Activated CD4-positive, alpha-beta T cell treated with anti-CD3 and anti-CD28 coated beads, Interleukin-2, amount 10 ng/mL, durations not matched to agents 24 days and 14 days (primary cell): Measurements from ENCODE around the gene HMG20B. TPM values are rescaled to one million over a fixed set of nuclear protein-coding genes. Genes with fewer than 3 reads are reported as not detected.

Experiments
- DNase-seq: peaks from one replicate; pipeline ENCODE4 v3.0.0; 2022
- H3K27ac Mint-ChIP-seq: one replicate; pipeline ENCODE4 v1.8.0; 2022; ENCODE audit warnings: mild to moderate bottlenecking, mixed read lengths
- H3K27me3 Mint-ChIP-seq: one replicate; pipeline ENCODE4 v1.8.0; 2022; ENCODE audit warnings: mixed read lengths
- H3K36me3 Mint-ChIP-seq: one replicate; pipeline ENCODE4 v1.8.0; 2022; ENCODE audit warnings: low read depth, mild to moderate bottlenecking, mixed read lengths
- H3K4me1 Mint-ChIP-seq: one replicate; pipeline ENCODE4 v1.8.0; 2021; ENCODE audit warnings: mixed read lengths
- H3K4me3 Mint-ChIP-seq: one replicate; pipeline ENCODE4 v1.8.0; 2022; ENCODE audit warnings: mild to moderate bottlenecking, moderate library complexity, mixed read lengths
- H3K9me3 Mint-ChIP-seq: one replicate; pipeline ENCODE4 v1.8.0; 2021; ENCODE audit warnings: mixed read lengths
- intact Hi-C: fragments of 100-400 bp; cut with micrococcal nuclease; formaldehyde crosslinking; loops from one replicate; pipeline ENCODE4 v1.15.1; 2023
- total RNA-seq: library from RNA; stranded (reverse); gene quantifications from 2 replicates; pipeline ENCODE4 v1.2.3, GENCODE V29; 2022

Gene HMG20B
- total RNA-seq, 1 donor from 2014 or later: 59.3 TPM

GRCh38 chr19:3617463-3617862 lies 44.7 kb downstream of the HMG20B start:
- peaks cover 12% of the 10 kb centered on the region for H3K36me3 Mint-ChIP-seq
- intact Hi-C loops: no loop called here
- peaks cover 5% of the 10 kb centered on the region for H3K4me1 Mint-ChIP-seq
- peak; percentile 78 for DNase-seq
- no peaks in the 10 kb centered on the region for H3K27me3 Mint-ChIP-seq
- no peak overlapping the region for H3K4me3 Mint-ChIP-seq
- no peaks in the 10 kb centered on the region for H3K9me3 Mint-ChIP-seq
- H3K27ac Mint-ChIP-seq: peak overlapping the region; percentile 63

DNA sequence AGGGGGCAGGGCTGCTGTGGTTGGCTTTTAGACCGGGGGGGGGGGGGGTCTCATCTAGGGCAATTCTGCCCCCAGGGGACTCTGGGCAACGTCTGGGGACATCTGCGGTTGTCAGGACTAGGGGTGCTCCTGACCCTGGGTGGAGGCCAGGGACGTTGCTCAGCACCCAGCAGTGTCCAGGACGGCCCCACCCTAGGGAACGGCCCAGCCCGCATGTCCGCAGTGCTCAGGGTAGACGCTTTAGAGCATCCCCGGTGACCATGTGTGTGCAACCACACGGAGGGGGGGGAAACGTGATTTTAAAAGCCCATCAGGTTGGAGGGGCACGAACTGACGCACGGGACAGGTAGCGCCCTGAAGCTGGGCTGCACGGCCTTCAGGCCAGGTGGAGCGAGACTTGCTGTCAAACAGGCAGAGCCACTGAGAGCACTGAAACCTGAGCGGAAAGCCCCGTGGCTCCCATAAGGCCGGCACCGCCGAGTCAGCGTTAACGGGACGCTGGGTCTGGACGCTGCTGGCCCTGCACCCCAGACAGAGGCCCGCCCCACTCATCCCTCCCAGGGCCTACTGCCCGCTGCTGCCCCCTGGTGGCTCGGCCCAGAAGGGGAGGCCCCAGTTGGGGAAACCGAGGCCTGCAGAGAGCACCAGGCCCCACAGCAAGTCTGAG lies 45.5 kb downstream of the HMG20B start:
- no peak overlapping the region for H3K27ac Mint-ChIP-seq
- H3K36me3 Mint-ChIP-seq: peaks cover 12% of the 10 kb centered on the region
- intact Hi-C loops: loop anchor here (1.0 kb wide), 1 partner anchor 73 kb away; no protein-coding TSS in a partner anchor
- H3K27me3 Mint-ChIP-seq: no peaks in the 10 kb centered on the region
- H3K4me3 Mint-ChIP-seq: no peak overlapping the region
- peaks cover 5% of the 10 kb centered on the region for H3K4me1 Mint-ChIP-seq
- H3K9me3 Mint-ChIP-seq: no peaks in the 10 kb centered on the region
- peak; percentile 87 for DNase-seq

DNA sequence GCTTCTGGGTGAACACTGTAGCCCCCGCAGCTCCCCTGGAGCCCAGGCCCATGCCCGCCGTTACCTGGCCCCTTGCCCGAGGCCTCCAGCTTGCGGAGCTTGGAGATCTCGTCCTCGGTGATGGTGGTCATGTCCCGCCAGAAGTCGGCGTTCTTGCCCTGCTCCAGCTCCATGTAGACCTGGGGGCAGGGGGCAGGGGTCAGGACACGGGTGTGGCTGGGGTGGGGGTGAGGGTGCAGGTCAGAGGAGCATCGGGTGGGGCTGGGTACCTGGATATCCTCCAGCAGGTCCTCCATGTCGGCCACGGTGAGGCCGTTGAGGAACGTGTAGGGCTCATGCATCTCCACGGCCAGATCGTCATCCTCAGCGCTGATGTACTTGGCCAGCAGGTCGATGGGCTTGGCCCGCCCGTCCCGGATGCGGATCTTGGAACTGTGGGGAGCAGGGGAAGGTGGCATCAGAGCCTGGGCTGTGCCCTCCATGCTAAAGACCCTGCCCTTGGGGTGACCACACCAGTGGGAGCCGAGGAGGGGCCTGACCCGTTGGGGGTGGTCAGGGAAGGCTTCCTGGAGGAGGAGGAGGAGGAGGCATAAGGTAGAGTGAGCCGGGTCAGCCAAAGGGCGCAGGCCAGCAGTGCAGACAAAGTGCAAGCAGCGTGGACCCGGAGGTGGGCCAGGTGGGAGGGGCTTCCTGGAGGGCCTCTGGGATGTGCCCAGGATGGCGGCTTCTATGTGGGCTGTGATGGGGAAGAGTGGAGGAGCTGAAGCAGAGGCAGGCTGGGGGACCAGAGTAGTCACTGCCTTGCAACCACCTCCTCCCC lies 46.3 kb downstream of the HMG20B start:
- Mint-ChIP-seq H3K4me1 (peaks cover 5% of the 10 kb centered on the region), H3K27me3 (no peaks in the 10 kb centered on the region), H3K36me3 (peaks cover 12% of the 10 kb centered on the region), H3K27ac (no peak overlapping the region), H3K4me3 (no peak overlapping the region), H3K9me3 (no peaks in the 10 kb centered on the region)
- intact Hi-C loops: loop anchor here (1.0 kb wide), 1 partner anchor 74 kb away; no protein-coding TSS in a partner anchor
- no peak for DNase-seq

- H3K27ac Mint-ChIP-seq: no peak overlapping the region
- H3K36me3 Mint-ChIP-seq: peaks cover 14% of the 10 kb centered on the region
- peaks cover 11% of the 10 kb centered on the region for H3K4me1 Mint-ChIP-seq
- no peak overlapping the region for H3K4me3 Mint-ChIP-seq
- no peak for DNase-seq
- intact Hi-C loops: no loop called here
- H3K27me3 Mint-ChIP-seq: no peaks in the 10 kb centered on the region
- H3K9me3 Mint-ChIP-seq: no peaks in the 10 kb centered on the region
These were observed 46.9 kb downstream of the HMG20B start for GRCh38 chr19:3619631-3620012.

DNA sequence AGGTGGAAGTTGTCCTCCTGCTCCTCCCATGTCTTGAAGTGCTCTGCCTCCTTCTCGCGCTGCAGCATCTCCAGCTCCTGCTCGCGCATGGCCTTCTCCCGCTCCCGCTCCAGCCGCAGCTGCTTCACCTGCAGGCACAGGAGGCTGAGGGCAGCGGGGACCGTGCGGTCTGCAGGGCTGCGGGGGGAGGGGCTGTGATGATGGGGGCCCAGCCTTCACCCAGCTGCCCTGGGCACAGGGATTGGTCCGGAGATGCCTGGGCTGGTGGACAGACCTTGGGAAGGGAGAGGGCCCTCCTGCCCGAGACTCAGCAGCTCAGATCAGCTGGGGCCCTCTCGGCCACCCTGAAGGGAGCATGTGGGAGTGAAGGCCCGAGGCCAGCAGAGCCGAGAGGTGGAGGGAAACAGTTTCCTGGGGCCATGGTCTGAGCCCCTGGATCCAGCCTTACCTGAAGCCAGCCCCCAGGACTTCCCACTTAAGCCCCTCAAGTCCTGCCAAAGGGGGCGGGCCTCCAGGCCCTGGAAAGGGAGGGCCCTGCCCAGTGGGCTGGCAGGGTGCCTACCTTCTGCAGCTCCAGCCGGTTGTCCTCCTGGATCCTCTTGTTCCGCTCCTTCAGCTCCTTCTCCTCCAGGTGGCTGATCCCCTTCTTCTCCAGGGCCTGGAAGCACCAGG lies 47.5 kb downstream of the HMG20B start:
- H3K9me3 Mint-ChIP-seq: no peaks in the 10 kb centered on the region
- peaks cover 14% of the 10 kb centered on the region for H3K36me3 Mint-ChIP-seq
- H3K4me1 Mint-ChIP-seq: peaks cover 16% of the 10 kb centered on the region
- intact Hi-C loops: no loop called here
- no peak overlapping the region for H3K27ac Mint-ChIP-seq
- H3K27me3 Mint-ChIP-seq: no peaks in the 10 kb centered on the region
- H3K4me3 Mint-ChIP-seq: no peak overlapping the region
- no peak for DNase-seq

DNA sequence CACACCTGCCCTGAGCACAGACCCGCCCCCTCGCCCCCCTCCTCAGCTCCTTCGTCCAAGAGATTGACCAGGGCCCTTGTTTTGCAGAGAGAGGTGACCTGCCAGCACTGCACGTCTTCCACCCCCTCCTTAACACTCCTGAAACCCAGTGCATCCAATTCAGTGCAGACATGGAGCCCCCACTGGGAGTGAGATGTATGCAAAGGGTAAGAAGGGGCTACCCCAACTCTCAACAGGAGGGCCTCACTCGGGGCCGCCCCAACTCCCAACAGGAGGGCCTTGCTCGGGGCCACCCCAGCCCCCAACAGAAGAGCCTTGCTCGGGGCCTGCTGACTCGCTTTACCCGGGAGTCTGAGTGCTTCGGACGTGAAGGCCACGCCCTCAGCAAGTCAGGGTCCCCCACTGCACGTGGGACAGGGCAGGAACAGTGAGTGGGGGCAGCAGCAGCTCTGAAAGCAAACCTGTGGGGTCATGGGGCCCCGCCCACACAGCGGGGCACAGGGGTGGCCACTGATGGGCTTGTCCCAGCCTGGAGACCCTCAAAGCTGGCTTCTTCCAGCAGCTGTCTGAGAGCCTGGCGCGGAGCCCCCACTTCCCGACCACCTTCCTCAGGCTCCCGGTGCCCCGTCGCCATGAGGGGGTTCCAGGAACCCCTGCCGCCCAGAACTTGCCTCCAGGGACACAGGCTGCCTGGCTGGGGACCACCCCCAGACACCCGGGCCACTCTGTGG lies 48.2 kb downstream of the HMG20B start:
- intact Hi-C loops: no loop called here
- H3K9me3 Mint-ChIP-seq: no peaks in the 10 kb centered on the region

GRCh38 chr19:3621689-3622088 lies 48.9 kb downstream of the HMG20B start:
- peaks cover 17% of the 10 kb centered on the region for H3K36me3 Mint-ChIP-seq
- no peaks in the 10 kb centered on the region for H3K9me3 Mint-ChIP-seq
- DNase-seq: no peak
- no peak overlapping the region for H3K4me3 Mint-ChIP-seq
- H3K4me1 Mint-ChIP-seq: peaks cover 24% of the 10 kb centered on the region
- intact Hi-C loops: no loop called here
- H3K27ac Mint-ChIP-seq: no peak overlapping the region
- no peaks in the 10 kb centered on the region for H3K27me3 Mint-ChIP-seq

More for the DNA sequence above, 48.2 kb downstream of the HMG20B start:
- no peak overlapping the region for H3K4me3 Mint-ChIP-seq
- H3K27ac Mint-ChIP-seq: no peak overlapping the region
- peaks cover 19% of the 10 kb centered on the region for H3K4me1 Mint-ChIP-seq
- peaks cover 15% of the 10 kb centered on the region for H3K36me3 Mint-ChIP-seq
- DNase-seq: no peak
- H3K27me3 Mint-ChIP-seq: no peaks in the 10 kb centered on the region

DNA sequence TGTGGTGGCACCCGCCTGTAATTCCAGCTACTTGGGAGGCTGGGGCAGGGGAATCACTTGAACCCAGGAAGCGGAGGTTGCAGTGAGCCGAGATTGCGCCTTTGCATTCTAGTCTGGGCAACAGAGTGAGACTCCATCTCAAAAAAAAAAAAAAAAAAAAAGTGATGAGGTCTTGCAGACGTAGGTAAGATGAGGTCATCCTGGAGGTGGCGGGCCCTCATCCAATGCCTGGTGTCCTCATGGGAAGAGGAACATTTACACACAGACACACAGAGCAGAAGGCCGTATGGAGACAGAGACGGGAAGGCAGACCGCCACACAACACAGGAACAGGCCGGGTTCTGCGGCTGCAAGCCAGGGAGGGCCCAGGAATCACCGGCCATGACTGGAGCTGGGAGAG lies 49.5 kb downstream of the HMG20B start:
- H3K4me3 Mint-ChIP-seq: no peak overlapping the region
- intact Hi-C loops: no loop called here

DNA sequence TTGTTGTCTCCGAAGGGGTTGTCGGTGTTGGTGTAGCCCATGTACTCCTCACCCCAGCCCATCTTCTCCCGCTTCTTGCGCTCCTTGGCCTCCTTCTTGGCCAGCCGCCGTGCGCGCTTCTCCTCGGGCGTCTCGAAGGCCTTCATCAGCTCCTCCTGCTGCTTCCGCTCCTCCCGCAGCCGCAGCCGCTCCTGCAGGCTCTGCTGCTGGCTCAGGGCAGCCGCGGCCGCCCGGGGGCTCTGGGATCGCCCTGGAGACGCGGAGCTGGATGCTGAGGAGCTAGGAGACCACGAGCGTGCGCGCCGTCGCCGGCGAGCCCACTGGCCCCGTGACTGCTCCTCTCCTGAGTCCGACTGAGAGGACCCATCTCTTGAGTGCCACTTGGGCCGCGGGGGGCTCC lies 51.0 kb downstream of the HMG20B start:
- DNase-seq: no peak
- Mint-ChIP-seq H3K4me3 (no peak overlapping the region), H3K27me3 (no peaks in the 10 kb centered on the region), H3K36me3 (peaks cover 14% of the 10 kb centered on the region), H3K27ac (no peak overlapping the region), H3K9me3 (no peaks in the 10 kb centered on the region), H3K4me1 (peaks cover 23% of the 10 kb centered on the region)
- intact Hi-C loops: no loop called here

More for the DNA sequence above, 49.5 kb downstream of the HMG20B start:
- Mint-ChIP-seq H3K9me3 (no peaks in the 10 kb centered on the region), H3K4me1 (peaks cover 26% of the 10 kb centered on the region), H3K27me3 (no peaks in the 10 kb centered on the region), H3K36me3 (peaks cover 17% of the 10 kb centered on the region), H3K27ac (no peak overlapping the region)
- no peak for DNase-seq

- intact Hi-C loops: loop anchor here (2.0 to 5.0 kb wide), 3 partner anchors 53 to 75 kb away; partner anchors contain the start of genes HMG20B, MFSD12 and PIP5K1C
- DNase-seq: no peak
- H3K9me3 Mint-ChIP-seq: no peaks in the 10 kb centered on the region
- peaks cover 23% of the 10 kb centered on the region for H3K4me1 Mint-ChIP-seq
- H3K4me3 Mint-ChIP-seq: peak overlapping the region; percentile 93
- H3K27ac Mint-ChIP-seq: peak overlapping the region; percentile 98
- peaks cover 9% of the 10 kb centered on the region for H3K36me3 Mint-ChIP-seq
- H3K27me3 Mint-ChIP-seq: no peaks in the 10 kb centered on the region
These were observed 53.3 kb downstream of the HMG20B start for GRCh38 chr19:3625996-3626472.

DNA sequence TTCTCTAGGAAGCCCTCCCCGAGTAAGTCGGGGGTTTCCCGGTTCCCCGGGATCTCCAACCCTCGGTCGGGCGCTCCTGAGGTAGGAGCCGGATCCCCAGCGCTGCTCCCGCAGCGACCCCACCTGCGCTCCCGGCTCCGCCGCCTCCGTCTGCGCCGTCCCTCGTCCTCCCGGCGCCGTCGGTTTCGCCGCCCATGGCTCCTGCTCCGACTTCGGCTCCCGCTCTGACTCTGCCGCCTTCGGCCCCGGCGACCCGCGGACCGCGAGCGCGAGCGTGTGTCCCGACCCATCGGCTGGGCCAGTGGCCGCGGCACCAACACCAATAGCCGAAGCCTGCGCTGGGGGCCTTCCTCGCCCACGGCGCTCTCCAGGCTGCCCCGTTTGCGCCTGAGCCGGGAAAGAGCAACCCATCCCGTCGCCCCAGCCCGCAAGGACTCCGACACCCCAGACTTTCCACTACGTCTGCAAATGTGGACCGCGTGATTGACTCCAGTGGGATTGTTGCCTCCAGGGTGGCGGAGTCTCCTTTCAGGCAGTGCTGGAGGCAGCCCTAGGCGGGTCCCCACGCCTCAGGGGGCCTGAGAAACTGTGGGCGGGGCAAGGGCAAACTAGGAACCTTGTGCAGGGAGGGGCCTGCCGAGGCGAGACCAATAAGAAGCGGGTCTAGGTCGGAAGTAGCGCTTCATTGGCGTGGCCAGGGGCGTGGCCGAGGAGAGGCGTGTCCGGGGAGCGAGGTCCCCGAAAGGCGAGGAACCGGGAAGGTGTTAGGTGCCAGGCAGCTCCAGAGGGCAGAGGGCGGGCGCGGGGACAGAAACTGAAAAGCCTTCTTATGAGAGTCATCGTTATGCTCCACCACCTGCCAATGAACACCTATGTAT lies 54.0 kb downstream of the HMG20B start, which contains the start of gene CACTIN:
TSS of gene CACTIN (minus strand) at position 318 of the 878 bp plus-strand sequence. CDS start at position 290, 28 bp downstream.
- Mint-ChIP-seq H3K36me3 (peaks cover 7% of the 10 kb centered on the region), H3K9me3 (no peaks in the 10 kb centered on the region), H3K4me1 (peaks cover 23% of the 10 kb centered on the region), H3K4me3 (peak within 1 kb of the TSS; percentile 93), H3K27ac (peak within 1 kb of the TSS; percentile 98), H3K27me3 (no peaks in the 10 kb centered on the region)
- intact Hi-C loops: loop anchor here (1.0 to 5.0 kb wide), 5 partner anchors 54 to 135 kb away; partner anchors contain the start of genes APBA3, FZR1, HMG20B and MFSD12
- peak; percentile 100 for DNase-seq

- intact Hi-C loops: loop anchor here (1.0 to 5.0 kb wide), 5 partner anchors 55 to 134 kb away; partner anchors contain the start of genes APBA3, FZR1, HMG20B and MFSD12
- Mint-ChIP-seq H3K27ac (no peak overlapping the region), H3K4me1 (peaks cover 23% of the 10 kb centered on the region)
These were observed 54.6 kb downstream of the HMG20B start for GRCh38 chr19:3627351-3627723.

More at GRCh38 chr19:3627351-3627723, 54.6 kb downstream of the HMG20B start:
- Mint-ChIP-seq H3K4me3 (peak overlapping the region; percentile 93), H3K9me3 (no peaks in the 10 kb centered on the region), H3K27me3 (no peaks in the 10 kb centered on the region), H3K36me3 (peaks cover 5% of the 10 kb centered on the region)
- DNase-seq: no peak
